H4 (cell line): ENCODE measurements around the gene PDIA4. TPM values are rescaled to one million over a fixed set of nuclear protein-coding genes. Genes with fewer than 3 reads are reported as not detected.
"Not testable (repeated sequence)": the region's sequence is repeated elsewhere in the genome, so short reads cannot be mapped to it uniquely, and the experiment has no call there.

Source experiments
- DNase-seq: peaks from one replicate; pipeline ENCODE4 v3.0.0-alpha.2; 2015; ENCODE audit warnings: low spot score
- total RNA-seq: library from RNA; depleted of rRNA; stranded (reverse); fragments of >200 nt; shearing (Covaris generic); gene quantifications from 2 replicates; pipeline ENCODE4 v1.2.3, GENCODE V29; 2014

The PDIA4 gene
- total RNA-seq, 1 experiment from 2014 or later = 318 TPM

DNA sequence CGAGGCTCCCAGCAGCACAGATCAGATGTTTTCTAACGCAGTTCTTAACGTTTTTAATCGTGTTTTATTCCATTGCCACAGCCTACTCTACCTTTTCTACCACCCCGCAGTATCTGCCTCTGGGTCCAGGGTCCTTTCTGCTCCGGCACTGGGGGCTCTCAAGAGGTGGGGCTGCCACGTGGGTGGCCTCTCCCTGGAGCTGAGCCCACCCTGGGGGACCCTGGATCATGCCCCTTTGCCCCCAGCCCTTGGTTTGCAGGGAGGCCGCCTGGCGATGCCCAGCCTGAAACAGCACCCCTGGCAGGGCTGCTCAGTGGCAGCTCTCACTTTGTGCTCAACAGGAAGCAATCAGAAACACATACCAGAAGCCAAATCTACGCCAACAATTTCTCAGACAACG lies 25.3 kb downstream of the PDIA4 start:
- no peak for DNase-seq

DNA sequence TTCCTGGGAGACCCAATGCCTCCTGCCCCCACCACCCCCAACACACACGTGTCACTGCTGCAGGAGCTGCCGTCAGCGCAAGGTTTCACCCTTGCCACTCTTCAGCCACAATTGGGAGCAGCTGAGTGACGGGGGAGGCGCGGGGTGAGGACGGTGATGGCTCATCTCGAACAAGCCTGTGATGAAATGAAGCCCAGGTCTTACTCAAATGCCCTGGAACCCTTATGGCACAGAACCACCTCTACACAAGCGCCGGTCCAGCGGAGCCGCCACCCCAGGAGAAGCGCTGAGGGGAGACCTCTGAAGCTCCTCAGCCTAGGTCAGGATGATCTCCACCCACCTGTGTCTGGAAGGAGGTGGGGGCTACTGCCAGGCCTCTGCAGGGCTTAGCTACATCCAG lies 25.7 kb downstream of the PDIA4 start:
- no peak for DNase-seq

DNA sequence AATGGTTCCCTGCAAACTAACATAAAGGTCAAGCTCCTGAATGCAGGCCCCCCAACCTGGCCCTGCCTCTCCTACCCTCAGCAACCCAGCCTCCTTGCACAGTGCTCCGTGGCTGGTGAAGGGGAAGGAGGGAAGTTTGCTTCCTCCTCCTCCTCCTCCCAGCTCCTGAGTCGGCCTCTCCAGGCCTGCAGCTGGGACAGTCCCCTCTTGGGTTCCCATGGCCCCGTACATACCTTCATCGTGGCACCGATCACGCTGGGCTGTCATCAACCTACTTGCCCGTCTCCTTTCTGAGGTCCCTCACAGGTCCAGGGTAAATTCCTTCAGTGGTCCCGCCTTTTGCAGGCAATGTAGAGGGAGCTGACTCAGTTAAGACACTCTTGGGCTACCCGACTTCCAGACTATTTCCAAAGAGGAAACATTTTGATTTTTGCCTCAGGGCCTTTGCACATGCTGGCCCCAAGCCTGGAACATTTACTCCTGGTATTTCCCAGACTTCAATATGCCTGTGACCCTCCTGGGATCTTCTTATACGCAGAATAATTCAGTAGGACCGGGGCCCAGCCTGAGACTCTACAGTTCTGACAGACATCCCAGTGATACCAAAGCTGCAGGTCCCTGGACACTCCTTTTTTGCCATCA lies 26.8 kb downstream of the PDIA4 start:
- no peak for DNase-seq

DNA sequence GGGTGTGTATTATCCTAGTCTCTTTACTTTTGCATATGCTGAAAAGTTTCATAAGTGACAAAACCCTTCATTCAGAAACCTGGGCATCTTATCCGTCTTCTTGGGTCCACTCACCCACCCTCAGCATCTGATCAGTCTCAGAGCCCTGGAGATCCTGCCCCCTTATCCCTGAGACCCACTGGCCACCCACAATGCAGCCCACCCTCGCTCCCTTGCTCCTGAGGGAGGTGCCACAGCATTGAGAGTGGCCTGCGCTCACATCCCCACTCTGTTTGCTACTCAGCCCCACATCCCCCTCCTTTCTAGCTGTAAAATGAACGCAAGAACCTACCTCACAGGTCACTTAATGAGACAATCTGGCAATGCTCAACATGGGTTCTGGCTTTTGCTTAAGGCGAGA lies 27.3 kb downstream of the PDIA4 start:
- no peak for DNase-seq

- no peak for DNase-seq
Measured at GRCh38 chr7:148999192-148999591, 29.1 kb downstream of the PDIA4 start.

DNA sequence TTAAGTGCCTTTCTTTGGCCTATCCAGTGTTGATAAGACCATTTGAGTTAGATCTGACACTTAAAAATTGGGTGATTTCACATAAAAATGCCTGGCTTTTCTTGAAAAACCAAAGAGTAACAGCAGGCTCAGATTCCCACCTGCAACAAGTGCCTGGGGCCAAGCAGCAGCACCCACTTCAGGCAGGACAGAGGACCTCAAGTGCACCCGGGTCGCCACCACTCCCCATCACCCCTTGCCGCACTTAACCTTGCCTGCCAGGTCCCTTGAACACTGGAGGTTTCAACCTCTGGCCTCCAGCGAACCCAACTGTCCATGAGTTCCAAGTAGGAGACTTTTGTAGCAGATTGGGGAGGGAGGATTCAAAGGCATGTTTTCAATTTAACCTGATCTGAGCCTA lies 30.8 kb downstream of the PDIA4 start:
- no peak for DNase-seq

DNA sequence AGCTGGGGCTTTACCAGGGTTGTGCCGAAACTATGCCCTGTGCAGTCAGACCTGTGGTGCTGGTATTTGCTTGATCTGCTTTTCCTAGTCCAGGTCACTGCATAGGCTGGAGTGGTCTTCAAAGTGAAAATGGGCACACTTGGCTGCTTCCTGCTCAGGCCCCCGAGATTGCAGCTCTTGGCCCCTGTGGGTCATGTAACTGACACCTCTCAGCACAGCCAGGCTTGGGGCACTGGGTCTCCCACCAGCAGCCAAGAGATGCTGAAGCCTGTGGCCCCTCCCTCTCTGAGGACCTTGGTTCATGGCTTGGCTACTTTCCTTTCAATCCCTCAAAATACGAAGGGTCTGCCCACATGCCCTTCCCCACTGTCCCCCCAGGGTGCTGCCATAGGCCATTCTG lies 33.7 kb downstream of the PDIA4 start:
- no peak for DNase-seq

DNA sequence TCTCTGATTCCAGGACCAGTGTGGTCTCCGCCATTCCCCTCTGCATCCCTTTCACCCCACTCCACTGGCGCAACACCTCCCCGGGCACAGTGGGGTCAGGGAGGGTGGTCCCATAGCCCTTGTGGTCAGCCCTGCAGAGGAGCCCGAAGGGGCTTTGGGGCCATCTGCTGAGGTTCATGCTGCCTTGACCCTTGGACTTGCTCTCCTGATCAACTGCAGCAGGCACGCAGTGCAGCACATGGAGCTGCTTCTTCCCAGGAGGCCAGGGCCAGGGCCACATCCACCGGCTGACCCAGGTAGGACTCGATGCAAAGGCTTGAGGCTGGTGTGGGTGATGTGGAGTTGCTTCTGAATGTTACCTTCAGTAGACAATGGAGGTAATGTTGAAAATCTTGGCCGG lies 35.1 kb downstream of the PDIA4 start:
- DNase-seq = no peak

GRCh38 chr7:148991536-148991935 lies 36.8 kb downstream of the PDIA4 start:
- no peak for DNase-seq

- no peak for DNase-seq
Measured at GRCh38 chr7:148987751-148988512, 40.4 kb downstream of the PDIA4 start.

DNA sequence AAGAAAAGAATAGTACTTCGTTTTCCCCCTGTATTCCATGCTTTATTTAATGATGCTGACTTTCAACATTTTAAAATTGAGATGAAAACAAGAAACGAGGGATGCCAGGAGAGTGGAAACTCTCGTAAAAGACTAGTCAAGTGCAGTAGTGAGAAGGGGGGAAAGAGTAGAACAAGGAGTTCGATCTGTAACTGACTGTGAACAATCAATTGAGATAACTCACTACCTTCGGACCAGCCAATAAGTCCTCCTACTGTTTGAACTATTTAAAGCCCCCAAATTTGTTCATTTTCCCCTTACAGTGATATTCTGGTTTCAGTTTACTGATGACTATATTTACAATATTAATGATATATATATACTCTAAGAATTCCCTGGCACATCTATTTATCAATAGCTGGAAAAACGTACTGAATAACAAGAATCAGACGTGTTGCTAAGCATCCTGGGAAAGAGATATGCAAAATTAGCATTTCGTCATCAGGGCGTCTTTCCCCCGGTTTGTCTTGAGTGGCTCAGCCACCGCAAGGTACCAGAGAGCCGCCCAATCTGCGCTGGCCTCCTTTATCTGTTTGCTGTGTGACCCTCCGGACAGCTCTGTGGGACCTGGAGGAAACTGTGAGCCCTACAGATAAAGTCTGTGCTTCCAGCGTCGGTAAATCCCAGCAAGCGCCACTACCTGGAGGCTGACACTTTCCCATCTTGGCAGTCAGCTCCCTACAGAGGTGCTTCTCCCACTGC lies 41.1 kb downstream of the PDIA4 start:
- DNase-seq = peak; percentile 87

DNA sequence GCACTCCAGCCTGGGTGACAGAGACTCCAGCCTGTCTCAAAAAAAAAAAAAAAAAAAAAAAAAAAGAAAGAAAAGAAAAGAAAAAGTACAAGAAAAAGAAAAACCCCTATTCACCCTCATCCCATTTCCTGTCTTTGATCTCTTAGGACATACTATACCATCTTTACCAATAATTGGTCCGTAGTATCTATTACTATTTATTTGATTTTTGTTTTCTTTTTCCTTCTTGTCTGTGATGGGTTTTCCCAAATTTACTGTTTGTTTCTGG lies 41.6 kb downstream of the PDIA4 start:
- no peak for DNase-seq

DNA sequence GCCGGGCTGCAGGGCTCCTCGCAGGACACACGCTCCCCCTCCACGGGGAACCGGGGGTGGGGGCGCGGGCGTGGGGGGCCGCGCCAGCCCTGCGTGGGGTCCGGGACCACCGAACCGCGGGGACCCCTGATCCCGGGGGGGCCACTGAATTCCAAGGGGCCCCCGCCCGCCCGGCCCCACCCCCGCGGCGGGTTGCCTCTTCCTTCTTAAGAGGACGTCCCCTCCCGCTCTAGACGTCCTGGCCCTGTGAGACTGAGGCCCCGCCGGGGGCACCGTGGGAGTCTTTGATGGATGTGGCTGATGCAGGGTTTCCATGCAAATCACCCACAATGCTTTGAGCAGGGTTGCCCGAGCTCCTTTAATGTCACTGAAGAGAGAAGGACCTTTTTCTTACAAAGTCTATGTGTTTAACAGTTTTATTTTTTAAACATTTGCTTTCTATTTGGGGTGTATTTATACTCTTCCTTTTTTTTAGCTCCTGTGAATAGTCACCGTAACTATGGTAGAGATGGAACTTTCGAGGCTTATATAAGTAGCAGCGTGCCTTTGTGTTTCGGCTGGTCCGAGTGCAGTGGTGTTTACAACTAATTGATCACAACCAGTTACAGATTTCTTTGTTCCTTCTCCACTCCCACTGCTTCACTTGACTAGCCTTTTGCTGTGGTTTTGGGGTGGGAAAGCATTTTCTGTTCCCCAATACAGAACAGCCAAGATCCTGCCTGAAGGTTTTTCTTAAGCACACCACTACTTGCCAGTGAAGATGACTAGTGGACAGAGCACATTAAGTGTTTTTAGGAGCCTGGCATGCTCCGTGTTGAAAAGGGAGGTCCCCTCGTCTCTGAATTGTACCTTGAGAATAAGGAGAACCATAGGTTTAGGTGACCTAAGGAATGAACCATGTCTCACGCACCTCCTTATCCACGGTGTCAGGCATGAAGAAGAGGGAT lies 44.8 kb downstream of the PDIA4 start:
- DNase-seq = peak; percentile 89

DNA sequence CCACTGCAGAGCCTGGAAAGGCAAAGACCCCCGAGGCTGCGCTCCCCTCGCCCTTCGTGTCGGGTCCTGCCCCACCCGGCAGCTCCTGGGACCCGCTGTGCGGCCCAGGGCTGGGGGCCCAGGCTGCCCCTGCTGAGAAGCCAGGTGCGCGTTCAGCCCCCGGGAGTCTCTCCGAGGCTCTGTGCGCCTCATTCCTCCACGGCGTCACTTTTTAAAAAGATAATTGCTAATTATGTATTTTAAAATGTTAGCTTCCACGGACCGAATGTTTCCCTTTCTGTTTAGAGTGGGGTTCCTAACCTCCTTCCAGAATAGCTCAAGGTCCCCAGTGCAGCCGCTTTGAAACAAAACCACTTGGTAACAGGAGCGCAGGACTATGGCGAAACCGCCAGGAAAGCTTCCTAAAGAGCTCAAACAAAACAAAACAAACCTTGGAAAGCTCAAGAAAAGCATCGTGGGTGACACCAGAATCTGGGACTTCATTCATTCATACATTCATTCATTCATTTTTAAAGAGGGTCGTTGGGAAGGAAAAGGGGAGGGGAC lies 45.6 kb downstream of the PDIA4 start:
- DNase-seq = peak; percentile 57

DNA sequence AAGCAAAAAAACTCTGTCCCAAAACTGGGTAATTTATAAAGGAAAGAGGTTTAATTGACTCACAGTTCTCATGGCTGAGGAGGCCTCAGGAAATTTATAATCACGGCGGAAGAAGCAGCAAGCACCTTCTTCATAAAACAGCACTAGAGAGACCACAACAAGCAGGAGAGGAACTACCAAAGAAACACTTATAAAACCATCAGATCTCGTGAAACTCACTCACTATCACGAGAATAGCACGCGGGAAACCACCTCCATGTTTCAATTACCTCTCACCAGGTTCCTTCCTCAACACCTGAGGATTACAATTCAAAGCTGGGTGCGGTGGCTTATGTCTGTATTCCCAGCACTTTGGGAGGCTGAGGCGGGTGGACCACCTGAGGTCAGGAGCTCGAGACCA lies 48.5 kb downstream of the PDIA4 start:
- no peak for DNase-seq

DNA sequence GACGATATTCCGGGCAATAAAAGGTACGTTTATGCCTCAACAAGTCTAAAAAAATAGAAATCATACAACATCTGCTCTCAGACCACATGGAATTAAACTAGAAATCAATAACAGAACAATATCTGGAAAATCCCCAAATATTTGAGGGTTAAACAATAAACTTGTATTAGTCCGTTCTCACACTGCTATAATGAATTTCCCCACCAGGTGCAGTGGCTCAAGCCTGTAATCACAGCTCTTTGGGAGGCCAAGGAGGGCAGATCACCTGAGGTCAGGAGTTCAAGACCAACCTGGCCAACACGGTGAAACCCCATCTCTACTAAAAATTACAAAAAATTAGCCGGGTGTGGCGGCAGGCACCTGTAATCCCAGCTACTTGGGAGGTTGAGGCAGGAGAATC lies 49.2 kb downstream of the PDIA4 start:
- DNase-seq = not testable (repeated sequence)

GRCh38 chr7:148978091-148978490 lies 50.2 kb downstream of the PDIA4 start:
- no peak for DNase-seq

DNA sequence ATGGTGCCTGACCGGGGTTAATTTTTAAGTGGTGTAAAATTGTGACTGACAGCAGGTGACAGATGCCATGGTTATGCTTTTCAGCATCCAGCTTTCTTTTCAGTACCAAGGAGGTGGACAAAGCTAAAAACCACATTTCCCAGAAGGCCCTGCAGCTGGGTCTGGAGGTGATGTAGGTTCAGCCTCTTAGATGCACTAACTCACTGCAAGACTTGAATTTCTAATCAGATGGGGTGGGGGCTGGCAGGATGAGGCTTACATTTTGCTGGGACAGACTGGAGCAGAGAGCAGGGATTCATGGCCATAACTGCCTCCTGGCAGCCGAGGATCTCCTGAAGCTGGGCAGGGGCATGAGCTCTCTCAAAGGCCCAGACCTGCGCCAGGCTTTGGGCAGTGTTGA lies 52.4 kb downstream of the PDIA4 start:
- DNase-seq = no peak

DNA sequence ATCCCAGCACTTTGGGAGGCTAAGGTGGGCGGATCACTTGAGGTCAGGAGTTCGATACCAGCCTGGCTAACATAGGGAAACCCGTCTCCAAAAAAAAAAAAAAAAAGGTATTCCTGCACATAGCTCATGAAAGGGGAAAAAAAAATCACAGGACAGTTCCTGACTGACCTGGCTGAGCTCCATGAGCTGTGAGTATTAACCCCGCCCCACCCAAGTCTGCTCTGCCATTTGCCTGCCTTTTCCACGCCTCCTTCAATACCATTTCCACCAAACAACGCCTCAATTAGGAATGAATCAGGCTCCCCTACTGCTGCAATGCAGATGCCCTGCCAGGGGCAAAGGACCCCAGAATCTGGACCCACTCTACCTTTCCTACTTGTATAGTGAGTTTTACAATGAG lies 55.0 kb downstream of the PDIA4 start:
- no peak for DNase-seq

DNA sequence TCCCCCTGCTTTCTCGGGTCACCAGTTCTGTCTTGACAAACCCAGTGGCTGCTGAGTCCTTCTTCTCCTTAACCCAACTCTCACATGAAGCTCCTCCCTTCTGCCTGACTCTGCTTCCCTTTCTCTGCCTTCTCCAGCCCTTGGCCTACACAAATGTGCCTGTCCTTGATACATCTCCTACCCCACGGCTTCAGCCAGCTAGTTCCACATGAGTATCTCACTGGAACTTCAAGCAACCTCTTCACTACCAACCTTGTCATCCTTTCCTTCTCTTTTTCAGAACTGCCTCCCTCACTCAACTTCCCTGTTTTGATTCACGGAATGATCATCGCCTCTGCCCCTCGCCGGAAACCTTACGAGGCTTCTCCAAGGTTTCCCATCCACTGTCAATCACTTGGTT lies 55.9 kb downstream of the PDIA4 start:
- no peak for DNase-seq

DNA sequence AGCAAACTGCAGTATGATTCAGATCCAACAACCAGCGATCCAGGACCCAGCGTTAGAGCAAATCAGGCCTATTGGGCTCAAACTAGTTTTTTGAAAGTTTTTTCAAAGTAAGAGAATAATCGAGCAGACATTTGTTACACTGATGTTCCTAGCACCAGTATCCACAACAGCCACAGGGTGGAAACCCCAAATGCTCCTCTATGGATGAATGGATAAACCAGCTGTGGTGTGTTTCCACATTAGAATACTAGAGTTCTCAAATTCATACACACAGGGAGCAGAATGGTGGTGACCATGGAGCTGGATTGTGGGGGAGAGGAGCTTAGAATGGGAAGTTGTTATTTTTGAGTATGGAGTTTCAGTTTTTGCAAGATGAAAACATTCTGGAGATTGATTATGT lies 60.7 kb downstream of the PDIA4 start:
- no peak for DNase-seq

DNA sequence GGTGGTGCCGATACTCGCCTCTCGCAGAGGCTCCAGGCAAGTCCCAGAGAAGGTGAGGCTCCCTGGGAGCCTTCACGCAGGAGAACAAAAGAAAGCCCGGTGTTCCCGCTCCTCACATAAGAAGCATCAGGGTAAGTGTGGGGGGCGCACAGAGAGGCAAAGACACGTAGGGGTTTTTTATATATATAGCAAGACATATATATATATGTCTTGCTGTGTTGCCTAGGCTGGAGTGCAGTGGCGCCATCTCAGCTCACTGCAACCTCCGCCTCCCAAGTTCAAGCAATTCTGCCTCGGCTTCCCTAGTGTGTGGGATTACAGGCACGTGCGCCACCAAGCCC lies 61.3 kb downstream of the PDIA4 start:
- DNase-seq = no peak
